Stimulated activated CD4-positive, alpha-beta T cell treated with anti-CD3 and anti-CD28 coated beads, Interleukin-15, amount 100 ng/mL, for 1 hour (primary cell): ENCODE results near the gene PRKCE.

Experiments used
- DNase-seq, 2 donors: peaks; one replicate each; pipeline ENCODE4 v3.0.0-alpha.2; 2020; ENCODE audit warnings: low read depth in 1 of 2, low spot score in 1 of 2

PRKCE gene

DNA sequence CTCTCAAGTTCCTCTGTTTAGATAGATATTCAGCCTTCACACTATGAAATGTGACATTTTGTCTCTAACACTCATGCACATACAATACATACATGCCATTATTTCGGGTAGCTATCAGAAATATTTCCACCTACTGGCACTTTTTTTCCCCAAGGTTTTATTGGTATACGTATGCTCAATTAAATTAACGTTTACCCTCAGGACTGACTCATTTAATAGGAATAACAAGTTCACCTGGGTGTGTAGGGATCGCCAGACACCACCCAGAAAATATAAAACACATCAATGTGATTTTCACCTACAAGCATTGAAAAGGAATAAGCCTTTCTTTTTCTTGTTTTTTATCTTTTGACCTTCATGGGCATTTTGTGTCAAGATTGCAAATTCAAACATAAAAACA, 507.2 kb downstream of the PRKCE start:
- no peak for DNase-seq

- DNase-seq = no peak
Observed at GRCh38 chr2:46160326-46160725, 508.9 kb downstream of the PRKCE start.

DNA sequence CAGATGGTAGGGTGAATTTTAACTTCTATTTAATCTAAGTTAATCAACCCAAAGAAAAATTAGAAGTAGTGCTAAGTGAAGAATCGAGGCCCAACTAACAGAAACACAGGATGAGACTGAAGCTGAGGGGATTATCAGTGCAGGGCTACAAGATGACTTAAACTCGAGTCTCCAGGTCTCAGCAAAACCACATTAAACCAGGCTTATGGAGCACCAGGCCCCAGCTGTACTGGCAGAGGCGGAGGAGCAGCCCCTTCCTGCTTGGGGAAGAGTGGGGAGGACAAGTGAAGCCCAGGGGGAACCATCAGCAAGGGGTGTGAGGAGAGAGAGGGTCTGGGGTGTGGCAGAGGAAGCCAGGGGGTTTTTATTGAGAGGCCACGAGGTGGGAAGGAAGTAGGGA, 509.8 kb downstream of the PRKCE start:
- no peak for DNase-seq

- no peak for DNase-seq
Observed at GRCh38 chr2:46161911-46162310, 510.4 kb downstream of the PRKCE start.

DNA sequence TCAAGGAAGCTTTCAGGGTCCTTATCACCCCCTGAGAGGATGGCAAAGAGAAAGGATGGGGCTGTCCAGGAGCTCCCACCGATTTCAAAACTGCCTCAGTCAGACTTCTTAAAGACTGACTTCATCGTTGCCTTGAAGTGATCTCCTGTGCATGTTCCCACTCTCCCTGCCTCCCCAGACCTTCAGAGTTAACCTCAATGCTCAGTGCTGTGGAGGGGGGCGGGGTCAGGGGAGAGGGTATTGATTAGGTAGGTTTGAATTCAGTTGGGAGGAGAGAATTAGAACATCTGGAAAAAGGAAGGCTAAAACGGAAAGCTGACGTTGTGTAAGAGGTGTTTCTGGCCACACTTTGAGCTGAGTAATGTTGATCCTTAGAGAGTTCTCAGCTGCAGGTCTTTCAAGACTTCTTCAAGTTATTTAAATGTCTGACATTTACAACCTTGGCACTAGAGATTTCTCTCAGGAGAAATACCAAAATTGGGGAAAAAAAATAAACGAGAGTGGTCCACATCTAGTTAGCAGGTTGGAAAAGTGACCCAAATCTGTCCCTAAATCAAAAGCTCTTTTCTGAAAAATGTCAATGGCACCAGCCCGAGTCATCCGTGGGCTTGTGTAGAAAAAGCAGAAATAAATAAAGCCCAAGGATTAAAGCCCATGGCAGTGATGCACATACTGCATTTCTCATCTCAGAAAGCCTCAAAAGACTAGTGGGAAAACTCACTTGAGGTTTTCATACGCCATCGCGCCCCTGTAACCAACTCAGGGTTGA, 511.0 kb downstream of the PRKCE start:
- DNase-seq = no peak

- DNase-seq = no peak
Observed at GRCh38 chr2:46163098-46163430, 511.6 kb downstream of the PRKCE start.

DNA sequence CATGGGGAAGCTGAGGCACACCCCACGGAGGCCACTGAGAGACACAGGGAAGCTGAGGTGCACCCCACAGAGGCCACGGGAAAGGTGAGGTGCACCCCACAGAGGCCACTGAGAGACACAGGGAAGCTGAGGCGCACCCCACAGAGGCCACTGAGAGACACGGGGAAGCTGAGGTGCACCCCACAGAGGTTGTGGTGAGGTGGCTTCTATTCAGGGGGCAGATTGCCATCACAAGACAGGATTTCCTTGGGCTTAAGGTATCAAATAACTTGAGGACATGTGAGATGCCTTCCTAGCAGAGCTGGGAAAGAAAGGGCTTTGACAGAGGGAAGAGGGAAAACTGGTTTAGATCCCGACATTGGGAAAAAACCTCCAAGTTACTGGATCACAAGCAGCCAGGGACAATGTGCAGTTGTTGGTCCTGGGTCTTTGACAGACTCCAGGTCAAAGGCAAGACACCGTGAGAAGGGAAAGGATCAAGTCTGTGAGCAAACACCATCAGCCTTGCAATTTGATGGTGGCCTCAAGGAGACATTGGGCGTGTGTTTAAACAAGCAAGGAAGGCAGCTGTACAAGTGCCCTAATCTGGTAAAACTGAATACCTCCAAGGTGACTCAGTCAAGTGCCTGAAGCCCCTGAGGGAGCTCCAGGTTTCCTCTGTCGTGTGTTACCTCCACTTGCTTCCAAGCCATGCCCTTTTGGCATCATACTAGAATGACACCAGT, 512.5 kb downstream of the PRKCE start:
- no peak for DNase-seq

GRCh38 chr2:46164529-46165301, 513.2 kb downstream of the PRKCE start:
- no peak for DNase-seq

DNA sequence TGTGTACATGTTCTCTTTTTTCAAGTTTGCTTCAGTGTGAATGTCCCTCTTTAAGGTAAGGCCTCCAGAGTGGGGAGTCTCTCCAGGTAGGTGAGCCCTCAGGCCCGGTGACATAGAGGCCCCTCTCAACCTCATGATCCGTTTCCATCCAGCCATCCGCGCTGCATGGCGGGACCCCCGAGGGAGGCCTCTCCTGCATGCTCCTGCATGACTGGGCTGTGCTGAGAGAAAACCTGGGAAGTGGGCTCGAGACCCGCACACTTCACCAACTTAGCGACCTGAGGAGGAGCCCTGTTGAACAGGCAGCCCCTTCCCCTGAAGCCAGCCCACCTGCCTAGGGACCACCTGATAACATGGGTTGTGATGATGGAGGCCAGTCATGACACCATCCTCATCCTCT, 514.4 kb downstream of the PRKCE start:
- DNase-seq = no peak

DNA sequence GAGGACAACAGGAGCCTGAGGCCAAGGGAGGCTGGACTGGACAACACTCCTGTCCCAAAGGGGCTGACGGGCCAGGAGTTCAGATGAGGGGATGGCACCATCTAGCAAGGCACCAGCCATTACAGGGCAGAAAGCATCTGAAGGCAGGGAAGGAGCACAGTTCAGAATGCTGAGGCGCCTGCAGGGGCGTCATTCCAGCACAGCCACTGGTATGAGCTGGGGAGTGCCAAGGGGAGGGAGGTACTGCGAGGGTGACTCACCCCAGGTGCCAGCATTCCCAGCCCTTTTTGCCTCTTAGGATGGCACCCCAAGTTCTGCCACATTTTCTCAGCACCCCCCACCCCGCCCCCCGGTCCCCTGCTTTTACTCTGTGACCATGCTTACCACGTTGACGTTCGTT, 515.9 kb downstream of the PRKCE start:
- no peak for DNase-seq

- DNase-seq = no peak
Observed at GRCh38 chr2:46167924-46168323, 516.4 kb downstream of the PRKCE start.

DNA sequence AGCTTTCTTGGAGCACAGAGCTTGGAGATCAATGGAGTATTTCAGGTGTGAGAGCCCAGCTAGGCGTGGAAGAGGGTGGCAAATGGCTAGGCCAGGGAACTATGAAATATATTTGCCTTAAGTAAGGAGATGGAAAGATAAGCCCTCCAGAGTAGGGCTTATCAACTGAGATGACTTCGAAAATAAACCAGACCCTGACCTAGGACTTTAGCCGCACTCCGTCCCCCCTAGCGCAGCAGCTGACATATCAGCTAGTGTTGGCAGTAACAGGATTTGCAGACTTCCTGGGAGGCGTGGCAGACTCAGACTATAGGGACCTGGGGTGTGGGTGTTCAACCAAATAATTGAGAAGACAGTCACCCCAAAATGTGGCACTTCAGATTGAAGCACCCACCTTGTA, 518.0 kb downstream of the PRKCE start:
- no peak for DNase-seq

DNA sequence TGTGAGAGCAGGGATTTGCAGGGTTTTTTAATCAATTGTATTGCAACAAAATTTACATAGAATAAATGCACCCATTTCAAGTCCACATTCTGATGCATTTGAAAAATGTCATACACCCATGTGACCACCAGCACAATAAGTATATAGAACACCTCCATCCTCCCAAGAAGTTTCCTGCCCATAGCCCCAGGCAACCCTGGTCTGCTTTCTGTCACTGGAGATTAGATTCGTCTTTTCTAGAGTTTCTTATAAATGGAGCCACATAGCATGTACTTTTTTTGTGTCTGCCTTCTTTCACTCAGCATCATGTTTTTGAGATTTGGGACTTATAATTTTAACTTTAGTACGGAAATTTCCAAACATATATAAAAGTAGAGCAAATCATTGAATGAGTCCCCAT, 518.6 kb downstream of the PRKCE start:
- DNase-seq = no peak

GRCh38 chr2:46170611-46171350, 519.3 kb downstream of the PRKCE start:
- DNase-seq = no peak

- DNase-seq = no peak
Observed at GRCh38 chr2:46171411-46171953, 520.0 kb downstream of the PRKCE start.

DNA sequence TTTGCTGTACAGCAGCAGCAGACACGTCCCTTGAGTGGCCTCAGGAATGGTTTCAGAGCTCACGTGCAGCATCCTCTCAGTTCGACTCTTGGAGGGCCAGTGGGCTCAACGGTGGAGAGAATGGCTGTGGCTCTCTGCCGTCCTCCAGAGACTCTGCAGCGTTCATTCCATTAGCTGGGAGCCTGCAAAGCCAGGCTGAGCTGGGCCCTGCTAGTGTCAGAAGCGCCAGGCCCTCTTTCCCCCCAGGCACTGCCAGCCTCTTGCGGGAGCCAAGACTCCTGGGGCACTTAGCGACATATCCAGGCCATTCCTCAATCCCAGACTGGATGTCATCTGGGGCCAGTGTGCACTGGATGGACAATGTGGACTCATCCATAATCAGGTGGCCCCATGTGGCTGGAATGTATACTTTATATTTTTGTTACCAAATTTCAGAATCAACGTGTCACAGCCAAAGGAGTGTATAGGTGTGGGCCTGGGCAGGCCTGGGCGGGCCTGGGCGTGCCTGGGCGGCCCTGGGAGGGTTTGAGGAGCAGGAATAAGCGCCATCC, 520.6 kb downstream of the PRKCE start:
- DNase-seq = no peak

DNA sequence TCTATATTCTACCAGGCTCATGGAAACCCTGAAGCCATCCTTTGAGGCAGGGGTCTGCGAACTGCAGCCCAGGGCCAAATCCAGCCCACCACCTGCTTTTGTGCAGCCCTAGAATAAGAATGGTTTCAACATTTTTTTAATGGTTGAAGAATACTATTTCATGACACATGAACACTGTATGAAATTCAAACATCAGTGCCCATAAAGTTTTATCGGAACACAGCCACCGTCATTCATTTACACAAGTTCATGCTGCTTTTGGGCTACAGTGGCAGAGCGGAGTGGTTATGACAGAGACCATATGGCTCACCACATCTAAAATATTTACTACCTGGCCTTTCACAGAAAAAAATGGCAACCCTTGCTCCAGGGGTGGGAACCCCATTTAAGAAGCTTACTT, 521.6 kb downstream of the PRKCE start:
- DNase-seq = no peak

- no peak for DNase-seq
Observed at GRCh38 chr2:46173636-46174250, 522.3 kb downstream of the PRKCE start.

DNA sequence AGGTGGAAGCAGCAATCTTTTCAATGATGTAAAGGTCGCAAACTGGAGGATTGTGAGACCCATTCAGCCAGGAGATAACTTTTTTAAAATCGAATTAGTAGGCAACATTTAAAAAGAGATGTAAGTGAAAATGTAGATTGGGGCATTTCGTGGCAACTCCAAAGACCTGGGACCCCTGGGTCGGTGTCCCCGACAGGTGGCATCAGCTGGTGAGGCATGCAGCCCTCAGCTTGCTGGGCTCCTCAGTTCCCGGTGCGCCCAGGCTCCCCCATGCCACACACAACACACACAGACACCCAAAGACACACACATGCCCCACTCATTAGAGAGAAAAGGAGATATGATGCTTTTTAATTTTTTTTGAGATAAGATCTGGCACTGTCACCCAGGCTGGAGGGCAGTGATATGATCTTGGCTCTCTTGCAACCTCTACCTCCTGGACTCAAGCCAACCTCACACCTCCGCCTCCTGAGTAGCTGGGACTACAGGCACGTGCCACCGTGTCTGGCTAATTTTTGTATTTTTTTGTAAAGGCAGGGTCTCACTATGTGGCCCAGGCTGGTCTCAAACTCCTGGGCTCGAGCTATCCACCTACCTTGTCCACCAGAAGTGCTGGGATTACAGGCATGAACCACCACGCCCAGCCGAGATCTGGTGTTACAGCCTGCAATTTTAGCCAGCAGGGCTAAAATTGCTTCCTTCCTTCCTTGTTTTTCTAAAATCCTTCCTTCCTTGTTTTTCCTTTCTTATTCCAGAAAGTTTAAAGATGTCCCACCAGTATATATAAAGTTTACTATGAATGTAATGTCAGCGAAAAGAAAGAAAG, 523.1 kb downstream of the PRKCE start:
- DNase-seq = no peak

DNA sequence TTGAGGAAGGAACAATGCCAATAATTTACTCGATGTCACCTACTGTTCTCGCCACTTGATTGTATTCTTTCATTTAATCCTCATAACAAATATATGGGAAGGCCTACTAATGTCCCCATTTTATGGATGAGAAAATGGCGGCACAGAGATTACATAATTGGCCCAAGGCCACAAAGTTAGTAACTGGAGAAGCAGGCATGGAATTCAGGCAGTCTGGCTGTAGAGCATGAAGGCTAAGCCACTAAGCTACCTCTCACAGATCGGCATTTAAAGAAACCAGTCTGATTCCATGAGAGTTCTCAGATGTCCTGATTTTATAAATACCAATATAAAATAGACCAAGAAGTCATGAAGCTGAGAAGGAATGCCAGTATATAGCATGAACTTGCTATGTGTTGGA, 523.9 kb downstream of the PRKCE start:
- DNase-seq = no peak
